HepG2 (cell line): Measurements from ENCODE around the gene TMTC2.

ENCODE experiments used
- MAX ChIP-seq: IDR thresholded peaks from 2 replicates; pipeline ENCODE4 v1.6.1; 2012; ENCODE audit warnings: inconsistent platforms
- ZNF160 ChIP-seq: sonication (generic); formaldehyde crosslinking; IDR thresholded peaks from 2 replicates; pipeline ENCODE4 v1.8.0; 2022; ENCODE audit warnings: mild to moderate bottlenecking, inconsistent platforms, missing genetic modification reagents
- ZNF737 ChIP-seq: sonication (generic); formaldehyde crosslinking; IDR thresholded peaks from 2 replicates; pipeline ENCODE4 v1.5.0; 2020; ENCODE audit warnings: missing genetic modification reagents, mild to moderate bottlenecking, borderline replicate concordance

- no peak for TF ChIP-seq ZNF737
- TF ChIP-seq MAX = no peak
- TF ChIP-seq ZNF160 (CRISPR knock-in tag) = no peak
These were observed 35.0 kb downstream of the TMTC2 start for GRCh38 chr12:82721726-82722125.
